NCI-H146 treated with DMSO at 0.1 percent for 48 hours (cell line): ENCODE measurements around the gene PLPP4.

Experiments used
- DNase-seq: peaks from one replicate; lab custom pipeline; 2025; ENCODE audit not compliant: unreplicated experiment; lab: John Stamatoyannopoulos, UW

Gene PLPP4

GRCh38 chr10:120515741-120516140 is 58.7 kb downstream of the PLPP4 start:
- DNase-seq = no peak

- no peak for DNase-seq
Measured at GRCh38 chr10:120516426-120516825, 59.4 kb downstream of the PLPP4 start.

- DNase-seq = no peak
Measured at GRCh38 chr10:120517196-120517595, 60.2 kb downstream of the PLPP4 start.

GRCh38 chr10:120517881-120518484 is 61.0 kb downstream of the PLPP4 start:
- DNase-seq = no peak

GRCh38 chr10:120521880-120522279 is 64.9 kb downstream of the PLPP4 start:
- DNase-seq = no peak

GRCh38 chr10:120527691-120528090 is 70.7 kb downstream of the PLPP4 start:
- no peak for DNase-seq

- DNase-seq = no peak
Measured at GRCh38 chr10:120530699-120531098, 73.7 kb downstream of the PLPP4 start.

GRCh38 chr10:120538091-120538490 is 81.1 kb downstream of the PLPP4 start:
- DNase-seq = no peak

GRCh38 chr10:120539076-120539475 is 82.0 kb downstream of the PLPP4 start:
- DNase-seq = no peak

- DNase-seq = no peak
Measured at GRCh38 chr10:120540486-120540885, 83.5 kb downstream of the PLPP4 start.

GRCh38 chr10:120541984-120542383 is 85.0 kb downstream of the PLPP4 start:
- no peak for DNase-seq

GRCh38 chr10:120542591-120542990 is 85.6 kb downstream of the PLPP4 start:
- no peak for DNase-seq

- DNase-seq = no peak
Measured at GRCh38 chr10:120543291-120543690, 86.3 kb downstream of the PLPP4 start.

- no peak for DNase-seq
Measured at GRCh38 chr10:120548210-120548609, 91.2 kb downstream of the PLPP4 start.

GRCh38 chr10:120552262-120552661 is 95.2 kb downstream of the PLPP4 start:
- no peak for DNase-seq

- DNase-seq = no peak
Measured at GRCh38 chr10:120553911-120554310, 96.9 kb downstream of the PLPP4 start.

GRCh38 chr10:120555436-120555835 is 98.4 kb downstream of the PLPP4 start:
- DNase-seq = no peak

- DNase-seq = peak; percentile 13
Measured at GRCh38 chr10:120555842-120556532, 99.0 kb downstream of the PLPP4 start.

- DNase-seq = no peak
Measured at GRCh38 chr10:120557311-120557710, 100.3 kb downstream of the PLPP4 start.

- no peak for DNase-seq
Measured at GRCh38 chr10:120559800-120560199, 102.8 kb downstream of the PLPP4 start.

- no peak for DNase-seq
Measured at GRCh38 chr10:120562956-120563355, 105.9 kb downstream of the PLPP4 start.

- no peak for DNase-seq
Measured at GRCh38 chr10:120570418-120570817, 113.4 kb downstream of the PLPP4 start.

GRCh38 chr10:120571266-120571665 is 114.2 kb downstream of the PLPP4 start:
- no peak for DNase-seq
